ENCODE measurements around the gene KLHL6.
"Not testable (repeated sequence)": the region's sequence is repeated elsewhere in the genome, so short reads cannot be mapped to it uniquely, and the experiment has no call there.

KLHL6 gene

GRCh38 chr3:183484431-183485075, 71.0 kb downstream of the KLHL6 start:
- DNase-seq = no peak

GRCh38 chr3:183481582-183481981, 73.9 kb downstream of the KLHL6 start:
- DNase-seq = no peak

GRCh38 chr3:183478501-183478900, 77.0 kb downstream of the KLHL6 start:
- DNase-seq = no peak

DNA sequence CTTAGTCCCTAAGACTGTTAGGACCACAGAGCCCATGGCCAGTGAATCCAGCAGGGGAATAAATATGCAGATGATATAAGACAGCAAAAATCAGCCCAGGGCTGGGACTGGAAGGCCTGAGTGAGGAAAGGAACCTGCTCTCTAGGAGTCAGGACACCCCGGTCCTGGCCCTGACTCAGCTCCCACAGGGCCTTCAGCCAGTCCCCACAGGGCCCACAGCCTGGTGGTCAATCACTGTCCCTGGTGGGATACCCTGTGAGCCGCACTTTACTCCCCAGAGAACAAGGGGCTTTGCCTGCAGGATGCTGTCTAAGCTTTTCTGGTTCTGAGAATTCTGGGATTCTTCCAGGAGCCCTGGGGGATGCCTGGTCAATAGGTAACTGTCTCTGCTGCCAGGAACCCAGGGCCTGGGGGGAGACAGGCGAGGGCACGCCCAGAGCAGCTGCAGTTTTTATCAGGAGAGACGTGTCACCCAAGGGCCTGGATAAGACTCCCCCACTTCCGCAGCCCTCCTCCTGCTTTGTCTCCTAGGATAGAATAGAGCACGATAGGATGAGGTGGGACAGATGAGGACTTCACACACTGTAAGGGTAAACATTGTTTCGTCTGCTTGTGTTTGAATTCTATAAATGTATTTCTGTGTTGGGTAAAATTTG, 77.6 kb downstream of the KLHL6 start:
- DNase-seq = no peak

GRCh38 chr3:183475764-183476162, 79.7 kb downstream of the KLHL6 start:
- not testable (repeated sequence) for DNase-seq

- DNase-seq = no peak
Measured at GRCh38 chr3:183475016-183475763, 80.3 kb downstream of the KLHL6 start.

DNA sequence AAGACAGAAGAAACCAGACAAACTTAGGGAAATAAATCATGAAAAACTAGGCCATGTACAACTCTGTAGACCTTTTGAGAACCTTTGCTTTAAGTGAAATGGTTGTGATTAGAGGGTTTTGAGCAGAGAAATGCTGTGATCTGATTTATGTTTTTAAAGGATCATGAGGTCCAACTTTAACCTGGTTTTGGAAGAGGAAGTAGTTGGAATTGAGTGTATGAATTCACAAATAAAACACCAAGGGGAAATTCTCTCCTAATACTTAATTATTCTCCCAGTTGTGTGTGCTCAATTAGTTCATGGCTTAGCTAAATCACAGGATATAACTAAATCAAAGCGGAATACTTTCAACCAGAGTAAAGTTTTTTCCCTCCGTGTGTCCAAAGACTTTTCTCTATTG, 81.5 kb downstream of the KLHL6 start:
- no peak for DNase-seq

DNA sequence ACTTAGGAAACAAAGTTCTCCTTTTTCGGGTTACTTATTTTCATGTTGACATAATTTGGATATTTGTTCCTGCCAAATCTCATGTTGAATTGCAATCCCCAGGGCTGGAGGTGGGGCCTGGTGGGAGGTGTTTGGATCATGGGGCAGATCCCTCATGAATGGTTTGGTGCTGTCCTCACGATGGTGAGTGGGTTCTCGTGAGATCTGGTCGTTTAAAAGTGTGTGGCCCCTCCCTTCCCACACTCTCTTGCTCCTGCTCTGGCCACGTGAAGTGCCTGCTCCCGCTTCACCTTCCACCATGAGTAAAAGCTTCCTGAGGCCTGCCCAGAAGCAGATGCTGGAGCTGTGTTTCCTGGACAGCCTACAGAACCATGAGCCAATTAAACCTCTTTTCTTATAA, 83.4 kb downstream of the KLHL6 start:
- no peak for DNase-seq

DNA sequence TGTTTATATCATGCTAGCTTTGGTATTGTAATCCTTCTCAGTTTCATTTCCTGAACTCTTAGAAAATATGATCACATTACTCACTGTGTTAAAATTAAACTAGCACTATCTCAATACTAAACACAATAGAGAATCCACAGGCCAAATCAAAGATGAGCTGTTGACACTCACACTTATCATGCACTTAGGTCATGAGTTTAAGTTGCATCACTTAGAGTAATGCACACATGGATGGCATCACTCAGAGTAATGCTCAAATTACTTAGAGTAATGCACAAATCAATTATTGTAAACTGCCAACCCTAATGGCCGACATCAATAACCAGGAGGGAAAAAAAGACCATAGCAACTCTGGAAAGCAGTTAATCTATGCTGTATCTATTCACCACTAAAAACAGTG, 87.1 kb downstream of the KLHL6 start:
- DNase-seq = no peak

DNA sequence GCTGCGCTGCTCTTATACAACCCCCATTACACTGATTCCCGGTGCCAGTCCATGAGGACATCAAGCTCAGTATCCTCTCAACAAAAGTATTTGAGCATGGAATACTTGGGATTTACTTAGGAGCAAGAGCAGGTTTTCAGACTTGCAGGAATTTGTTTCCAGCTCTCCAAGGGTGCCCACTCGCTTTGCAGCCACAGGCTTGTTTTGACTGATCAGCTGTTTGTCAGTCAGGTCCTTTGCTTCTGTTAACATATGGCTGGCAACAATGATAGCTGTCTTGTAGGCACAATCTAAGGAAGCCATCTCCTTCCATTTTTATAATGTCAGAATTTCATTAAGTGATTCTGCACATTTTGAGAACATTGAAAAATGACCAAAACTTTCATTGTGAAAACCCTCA, 88.9 kb downstream of the KLHL6 start:
- no peak for DNase-seq

DNA sequence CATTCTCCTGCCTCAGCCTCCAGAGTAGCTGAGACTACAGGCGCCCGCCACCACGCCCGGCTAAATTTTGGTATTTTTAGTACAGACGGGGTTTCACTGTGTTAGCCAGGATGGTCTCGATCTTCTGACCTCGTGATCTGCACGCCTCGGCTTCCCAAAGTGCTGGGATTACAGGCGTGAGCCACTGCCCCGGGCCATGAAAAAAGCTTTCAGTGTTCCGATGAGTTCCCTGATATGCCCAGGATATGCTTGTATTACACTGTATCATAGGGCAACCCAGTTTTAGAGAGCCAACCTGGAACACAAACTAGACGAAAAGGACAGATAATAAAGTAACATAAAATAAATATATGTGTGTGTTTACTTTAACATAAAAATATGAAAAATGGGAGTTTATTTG, 89.8 kb downstream of the KLHL6 start:
- DNase-seq = not testable (repeated sequence)

DNA sequence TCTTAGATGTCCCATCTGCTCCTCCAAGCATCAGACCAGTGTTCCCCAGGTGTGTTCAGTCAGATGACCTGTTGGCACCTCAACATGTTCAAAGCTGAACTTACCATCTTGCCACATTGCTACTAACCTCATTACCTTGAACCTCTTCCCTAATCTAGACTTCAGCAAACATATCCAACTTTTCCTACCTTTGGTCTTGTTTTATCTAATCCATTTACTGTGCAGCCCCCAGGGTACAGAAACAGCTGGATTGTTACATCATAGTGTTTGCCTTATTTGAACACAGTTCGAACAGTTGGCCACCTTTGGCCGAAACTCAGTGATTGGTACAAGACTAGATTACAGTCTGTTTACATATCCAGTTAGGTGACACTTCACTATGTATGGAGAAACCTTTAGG, 91.0 kb downstream of the KLHL6 start:
- DNase-seq = no peak

GRCh38 chr3:183460081-183461055, 95.1 kb downstream of the KLHL6 start:
- no peak for DNase-seq

- peak; percentile 41 for DNase-seq
Measured at GRCh38 chr3:183455089-183455488, 100.4 kb downstream of the KLHL6 start.

GRCh38 chr3:183454064-183454463, 101.4 kb downstream of the KLHL6 start:
- DNase-seq = no peak

- no peak for DNase-seq
Measured at GRCh38 chr3:183449791-183450190, 105.7 kb downstream of the KLHL6 start.

GRCh38 chr3:183449391-183449790, 106.1 kb downstream of the KLHL6 start:
- DNase-seq = peak; percentile 27

GRCh38 chr3:183448369-183449128, 107.0 kb downstream of the KLHL6 start:
- no peak for DNase-seq

DNA sequence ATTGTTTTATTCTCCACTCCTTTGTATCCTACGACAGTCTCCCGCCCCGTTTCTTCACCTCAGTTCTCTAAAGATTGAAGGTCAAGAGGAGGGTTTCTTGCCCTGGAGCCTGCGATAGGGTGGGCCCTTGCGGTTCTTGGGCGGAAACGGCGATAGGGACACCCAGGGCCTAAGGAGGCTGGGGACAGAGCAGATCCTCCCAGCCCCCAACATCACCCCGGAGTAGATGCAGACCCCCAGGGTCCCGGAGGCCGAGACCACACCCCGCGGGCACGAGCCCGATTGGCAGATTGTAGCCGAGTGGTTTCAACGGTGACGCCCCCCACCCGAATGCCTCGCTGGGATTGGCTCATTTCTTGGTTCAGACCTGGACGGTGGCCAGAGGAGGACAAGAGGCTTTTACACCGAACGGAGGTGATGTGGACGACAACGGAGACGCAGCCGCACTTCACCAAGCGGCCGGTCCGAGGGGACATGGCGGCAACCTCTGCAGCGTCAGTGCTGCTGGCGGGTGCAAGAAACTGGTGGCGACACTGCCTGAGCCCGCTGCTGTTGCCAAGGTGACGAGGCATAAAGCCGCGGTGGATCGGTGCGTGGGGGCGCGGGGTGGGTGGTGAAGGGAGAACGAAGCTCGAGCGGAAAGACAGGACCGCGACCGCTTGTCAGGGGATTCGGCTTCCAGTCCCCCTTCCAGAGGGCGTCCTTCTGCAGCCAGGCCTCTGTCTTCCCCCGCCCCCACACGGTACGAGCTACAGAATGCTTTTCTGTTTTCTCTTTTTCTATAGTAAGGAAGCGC, 108.1 kb downstream of the KLHL6 start:
- DNase-seq = peak; percentile 99

GRCh38 chr3:183446838-183447205, 108.7 kb downstream of the KLHL6 start:
- no peak for DNase-seq

DNA sequence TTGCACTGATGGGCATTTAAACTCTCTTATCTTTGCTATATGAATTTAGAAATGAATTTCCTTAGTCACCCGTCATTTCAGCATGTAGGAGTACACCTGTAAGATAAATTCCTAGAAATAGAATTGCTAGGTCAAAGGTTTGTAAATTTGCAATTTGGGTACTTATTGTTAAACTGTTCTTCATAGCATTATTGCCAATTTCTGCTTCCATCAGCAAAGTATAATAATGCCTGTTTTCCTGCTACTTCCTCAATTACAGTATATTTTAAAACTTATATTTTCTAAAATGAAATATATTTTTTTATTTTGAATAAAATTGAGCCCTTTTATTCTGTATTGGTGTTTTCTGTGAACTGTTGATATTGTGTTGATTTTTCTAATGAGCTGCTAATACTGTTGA, 110.8 kb downstream of the KLHL6 start:
- DNase-seq = no peak

Measured in eye (tissue), 1 donor.